GM18507 (cell line): ENCODE measurements around the gene KRT17.
"Not testable (repeated sequence)": the region's sequence is repeated elsewhere in the genome, so short reads cannot be mapped to it uniquely, and the experiment has no call there.

Experiments used
- DNase-seq: peaks from one replicate; pipeline ENCODE4 v3.0.0; 2011; ENCODE audit warnings: low read depth; ENCODE audit not compliant: insufficient read length; ENCODE audit errors: extremely low spot score
- FAIRE-seq: peaks from 2 replicates; lab custom pipeline; 2011; peaks lifted over from hg19 to GRCh38; lab: Jason Lieb, UNC

Gene KRT17

DNA sequence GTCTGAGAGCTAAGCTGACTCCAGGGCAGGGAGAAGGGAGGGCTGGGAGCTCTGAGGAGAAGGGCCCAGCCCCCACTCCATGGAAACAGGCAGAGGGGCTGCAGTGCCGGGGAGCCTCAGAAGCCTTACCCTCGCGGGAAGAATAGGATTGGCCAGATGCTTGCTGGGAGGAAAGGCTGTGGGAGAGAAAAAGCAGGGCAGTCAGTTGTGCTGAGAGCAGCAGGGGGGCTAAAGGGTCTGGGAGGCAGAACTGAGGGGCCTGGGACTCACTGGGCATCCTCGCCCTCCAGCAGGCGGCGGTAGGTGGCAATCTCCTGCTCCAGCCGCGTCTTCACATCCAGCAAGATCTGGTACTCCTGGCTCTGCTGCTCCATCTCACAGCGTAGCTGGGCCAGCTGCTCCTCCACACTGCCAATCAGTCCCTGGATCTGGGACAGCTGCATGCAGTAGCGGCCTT, 14.3 kb downstream of the KRT17 start:
- not testable (repeated sequence) for FAIRE-seq, DNase-seq

DNA sequence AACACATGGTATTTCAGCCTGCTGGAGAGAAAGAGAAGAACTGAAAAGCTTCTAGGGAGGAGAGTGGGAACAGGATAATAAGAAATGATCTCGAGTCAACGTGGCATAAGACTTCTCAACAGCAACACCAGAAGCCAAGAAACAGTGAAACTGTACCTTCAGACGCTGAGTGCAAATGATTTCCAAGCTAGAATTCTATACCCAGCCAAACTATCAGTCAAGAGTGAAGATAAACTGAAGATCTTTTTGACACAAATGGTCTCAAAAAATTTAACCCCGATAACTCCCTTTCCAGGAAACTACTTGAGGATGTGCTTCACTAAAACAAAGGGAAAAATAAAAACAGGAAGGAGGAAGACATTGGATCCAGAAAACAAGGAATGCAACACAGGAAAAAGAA, 17.4 kb downstream of the KRT17 start:
- FAIRE-seq, DNase-seq: not testable (repeated sequence)

DNA sequence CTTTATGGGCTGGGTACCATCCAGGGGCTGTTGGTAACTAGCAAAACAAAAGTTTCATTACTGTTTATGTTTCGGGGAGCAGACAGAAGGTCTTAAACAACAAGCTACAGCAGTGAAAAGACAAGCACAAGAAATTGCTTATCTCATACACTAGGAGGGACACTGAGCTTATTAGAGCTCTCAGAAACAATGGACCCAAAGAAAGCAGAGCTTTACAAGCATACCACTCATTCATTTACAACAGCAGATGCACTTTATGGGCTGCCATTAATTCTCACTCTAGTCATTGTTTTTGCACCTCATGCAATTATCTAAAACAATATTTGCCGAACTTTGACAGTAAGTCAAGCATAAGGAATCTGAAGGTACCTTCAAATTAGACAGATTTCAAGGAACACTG, 21.9 kb downstream of the KRT17 start:
- FAIRE-seq (no peak), DNase-seq (no peak)

DNA sequence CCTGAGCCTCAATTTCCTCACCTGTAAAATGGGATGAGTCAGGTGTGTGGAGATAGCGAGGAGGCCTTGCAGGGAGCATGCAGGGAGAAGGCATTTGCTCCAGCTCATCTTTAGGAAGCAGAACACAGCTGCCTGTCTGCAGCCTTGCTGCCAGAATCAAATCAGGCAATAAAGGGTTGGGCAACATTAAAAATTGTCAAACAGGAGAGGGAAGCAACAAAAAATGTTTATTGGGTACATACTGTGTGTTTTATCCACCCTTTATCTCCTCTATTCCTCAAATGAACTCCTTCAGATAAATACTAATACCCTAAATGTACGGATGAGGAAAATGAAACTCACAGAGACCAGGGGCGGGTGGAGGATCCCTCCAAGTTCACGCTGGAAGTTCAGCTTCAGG, 24.1 kb downstream of the KRT17 start:
- no peak for FAIRE-seq
- no peak for DNase-seq

DNA sequence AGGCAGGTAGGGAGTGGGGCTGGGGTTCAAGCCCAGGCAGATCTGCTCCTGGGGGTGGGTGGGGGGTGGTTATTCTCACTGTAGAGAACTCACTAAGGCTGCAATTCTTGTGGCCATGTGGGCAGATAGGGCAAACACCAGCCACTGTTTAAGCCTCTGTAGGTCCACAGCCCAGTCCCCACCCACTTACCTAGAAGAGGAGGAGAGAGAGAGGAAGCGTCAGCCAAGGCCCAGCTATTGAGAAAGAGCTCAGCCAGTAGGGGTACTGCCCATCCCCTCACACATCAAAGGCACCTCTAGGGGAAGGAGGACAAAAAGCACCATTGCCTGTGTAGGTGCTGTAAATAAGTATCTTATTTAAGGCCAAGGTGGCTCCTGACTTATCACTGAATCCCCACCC, 24.7 kb downstream of the KRT17 start:
- DNase-seq, result no peak
- no peak for FAIRE-seq

DNA sequence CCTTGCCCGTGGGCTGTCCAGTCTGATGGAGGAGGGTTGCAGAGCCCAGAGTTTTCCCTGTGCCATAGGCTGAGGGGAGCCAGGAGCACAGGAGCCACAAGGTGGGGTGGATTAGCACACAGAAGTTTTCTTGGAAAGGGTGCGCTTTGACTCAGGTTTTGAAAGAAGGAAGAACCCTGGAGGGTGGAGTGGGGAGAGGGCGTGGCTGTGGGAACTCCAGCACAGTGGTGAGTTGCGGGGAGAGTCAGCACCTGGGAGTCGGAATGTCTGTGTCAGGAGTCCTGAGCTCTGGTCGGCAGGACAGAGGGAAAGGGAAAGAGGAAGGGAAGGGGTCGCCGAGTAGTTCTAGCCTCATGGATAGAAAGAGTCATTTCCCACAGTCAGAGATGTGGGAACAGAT, 28.8 kb downstream of the KRT17 start:
- FAIRE-seq (no peak), DNase-seq (no peak)

DNA sequence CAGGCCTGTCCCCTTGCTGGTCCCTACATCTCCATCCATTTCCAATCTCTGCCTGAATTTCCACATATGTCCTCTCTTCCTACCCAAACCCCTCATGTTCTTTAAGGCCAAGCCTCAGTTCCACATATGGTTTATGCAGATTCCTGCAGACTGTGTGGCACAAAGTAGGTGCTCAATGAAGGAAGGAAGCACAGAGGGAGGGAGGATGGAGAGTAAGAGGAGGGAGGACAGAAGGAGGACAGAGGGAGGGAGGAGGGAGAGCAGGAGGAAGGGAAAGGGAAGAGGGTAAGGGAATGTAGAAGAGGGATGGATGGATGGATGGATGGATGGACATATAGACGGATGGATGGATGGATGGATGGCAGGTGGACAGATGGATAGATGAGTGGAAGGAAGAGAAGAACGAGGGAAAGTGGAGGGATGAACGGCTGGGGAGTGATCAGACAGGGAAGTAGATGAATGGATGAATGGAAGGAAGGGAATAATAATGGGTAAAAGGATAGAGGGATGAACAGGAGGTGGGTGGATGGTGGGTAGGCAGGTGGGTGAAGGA, 29.9 kb downstream of the KRT17 start:
- DNase-seq, result no peak
- no peak for FAIRE-seq

DNA sequence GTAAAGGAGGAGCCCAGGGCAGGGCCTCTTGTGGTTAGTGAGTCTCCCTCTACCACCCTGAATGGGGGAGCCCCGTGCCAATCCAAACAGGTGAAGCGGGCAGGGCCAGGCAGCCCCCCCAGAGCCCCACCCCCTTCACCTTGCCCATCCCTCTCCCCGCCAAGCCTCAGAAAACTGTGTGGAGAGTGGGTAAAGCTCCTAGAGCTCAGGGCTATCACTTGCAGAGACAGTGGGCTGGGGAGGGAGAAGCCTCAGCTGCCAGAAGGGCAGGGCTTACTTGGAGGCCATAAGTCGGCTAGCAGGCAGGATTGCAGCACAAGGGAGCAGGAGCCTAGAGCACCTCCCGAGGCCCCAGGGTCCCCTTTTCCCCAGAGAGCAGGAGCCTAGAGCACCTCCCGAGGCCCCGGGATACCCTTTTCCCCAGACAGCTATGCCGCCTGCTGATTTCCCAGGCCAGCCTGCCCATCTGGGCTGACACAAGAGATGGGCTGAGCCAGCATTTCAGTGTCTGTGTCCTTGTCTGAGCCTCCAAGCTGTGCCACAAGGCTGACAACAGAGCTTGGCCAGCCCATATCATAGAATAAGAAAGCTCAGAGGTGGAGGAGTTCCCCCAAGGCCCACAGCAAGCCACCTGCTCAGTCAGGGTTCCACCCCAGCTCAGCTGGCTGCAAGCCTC, 30.9 kb downstream of the KRT17 start:
- DNase-seq (no peak), FAIRE-seq (no peak)

DNA sequence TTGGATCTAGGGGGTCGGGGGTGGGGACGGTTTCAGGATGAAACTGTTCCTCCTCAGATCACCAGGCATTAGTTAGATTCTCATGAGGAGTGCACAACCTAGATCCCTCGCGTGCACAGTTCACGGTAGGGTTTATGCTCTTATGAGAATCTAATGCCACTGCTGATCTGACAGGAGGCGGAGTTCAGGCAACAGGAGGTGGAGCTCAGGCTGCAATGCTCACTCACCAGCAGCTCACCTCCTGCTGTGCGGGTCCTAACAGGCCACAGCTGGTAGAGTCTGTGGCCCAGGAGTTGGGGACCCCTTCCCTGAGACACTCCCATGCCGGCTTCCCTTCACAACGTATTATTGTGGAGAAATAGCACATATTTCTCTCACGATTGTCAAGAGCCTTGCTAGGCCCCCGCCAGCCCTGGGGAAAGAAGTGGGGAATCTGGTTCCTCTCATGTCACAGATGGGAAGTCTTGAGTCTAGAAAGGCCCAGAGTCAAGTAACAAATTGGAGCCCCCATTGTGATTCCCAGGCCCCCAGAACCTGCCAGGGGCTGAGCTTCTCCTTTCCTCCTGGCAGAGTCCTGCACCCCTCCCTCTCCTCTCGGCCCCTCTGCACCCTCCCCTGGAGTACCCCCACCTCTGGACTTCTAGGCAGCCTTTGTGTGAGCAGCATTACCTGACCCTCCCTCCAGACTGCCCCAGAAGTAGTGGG, 31.6 kb downstream of the KRT17 start:
- FAIRE-seq (no peak), DNase-seq (no peak)

DNA sequence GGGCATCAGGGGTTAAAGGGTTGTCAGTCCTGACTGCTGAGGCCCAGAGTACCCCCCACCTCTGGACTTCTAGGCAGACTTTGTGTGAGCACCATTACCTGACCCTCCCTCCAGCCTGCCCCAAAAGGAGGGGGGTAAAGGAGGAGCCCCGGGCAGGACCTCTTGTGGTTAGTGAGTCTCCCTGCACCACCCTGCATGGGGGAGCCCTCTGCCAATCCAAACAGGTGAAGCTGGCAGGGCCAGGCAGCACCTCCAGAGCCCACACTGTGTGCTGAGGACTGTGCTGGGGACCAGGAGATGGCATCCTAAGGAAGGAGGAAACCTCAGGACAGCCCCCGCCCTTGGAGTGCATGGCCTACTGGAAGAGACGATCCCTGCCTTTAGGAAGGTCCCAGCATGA, 35.1 kb downstream of the KRT17 start:
- FAIRE-seq, result no peak
- no peak for DNase-seq

DNA sequence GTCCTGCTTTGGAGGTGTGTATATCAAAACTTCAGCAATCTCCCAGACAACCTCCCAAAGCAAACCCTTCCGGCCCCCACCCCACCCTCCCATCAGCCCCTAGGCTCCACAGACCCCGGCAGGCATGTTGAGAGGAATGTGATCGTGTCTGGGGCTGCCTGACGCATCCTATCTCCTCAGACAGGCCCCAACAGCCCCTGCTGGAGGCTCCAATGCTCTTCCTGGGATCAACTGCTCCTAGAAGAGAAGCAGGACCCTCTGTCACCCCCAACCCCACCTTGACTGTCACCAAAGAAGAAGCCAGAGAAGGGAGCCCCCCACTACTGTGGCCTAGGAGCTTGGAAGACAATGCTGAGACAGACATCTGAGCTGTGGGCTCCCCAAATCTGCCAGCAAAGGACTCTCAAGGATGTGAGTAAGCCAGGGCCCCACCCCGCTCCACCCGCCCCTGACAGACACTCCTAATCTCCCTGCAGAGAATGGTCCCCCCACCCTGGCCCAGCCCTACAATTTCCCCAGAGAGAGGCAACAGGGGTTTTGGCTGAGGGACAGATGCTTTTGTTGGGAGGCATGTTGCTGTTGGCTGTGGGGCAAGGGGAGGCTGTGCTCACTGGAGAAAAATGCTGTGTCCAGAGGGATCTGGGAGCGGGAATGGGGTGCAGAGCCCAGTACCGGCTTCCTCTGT, 36.1 kb downstream of the KRT17 start:
- FAIRE-seq, result no peak
- DNase-seq, result no peak

DNA sequence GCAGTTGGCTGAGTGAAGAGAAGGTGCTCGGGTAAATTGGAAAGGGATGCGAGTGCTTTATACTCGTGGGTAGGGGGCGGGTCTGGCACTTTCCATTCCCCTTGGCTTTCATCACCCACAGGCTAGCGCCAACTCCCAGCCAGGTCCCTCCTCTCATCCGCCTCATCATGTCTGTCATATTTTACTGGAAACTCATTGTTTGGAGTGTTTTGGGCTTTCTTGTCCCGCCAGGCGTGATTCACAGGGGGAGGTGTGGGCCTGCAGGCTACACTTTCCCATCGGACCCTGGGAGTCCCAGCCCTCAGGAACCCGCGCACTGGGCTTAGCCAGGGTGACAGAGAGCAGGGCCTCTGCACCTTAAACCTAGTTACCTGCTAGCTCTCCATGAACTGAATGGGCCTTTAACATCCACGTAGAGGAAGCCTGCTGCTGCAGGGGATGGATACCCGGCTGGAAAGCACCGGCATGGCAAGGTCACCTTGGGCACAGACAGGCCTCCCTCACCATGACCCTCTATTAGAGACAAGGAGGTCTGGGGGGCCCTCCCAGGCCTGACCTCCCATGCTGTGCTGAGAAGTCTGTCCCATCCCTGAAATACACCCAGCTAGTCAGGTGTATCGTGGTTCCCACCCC, 37.4 kb downstream of the KRT17 start, which contains the start of gene KRT14:
TSS of gene KRT14 (minus strand) at position 33 of the 633 bp plus-strand sequence. CDS start 61 bp downstream, outside the sequence.
- FAIRE-seq, result no peak
- DNase-seq, result no peak

DNA sequence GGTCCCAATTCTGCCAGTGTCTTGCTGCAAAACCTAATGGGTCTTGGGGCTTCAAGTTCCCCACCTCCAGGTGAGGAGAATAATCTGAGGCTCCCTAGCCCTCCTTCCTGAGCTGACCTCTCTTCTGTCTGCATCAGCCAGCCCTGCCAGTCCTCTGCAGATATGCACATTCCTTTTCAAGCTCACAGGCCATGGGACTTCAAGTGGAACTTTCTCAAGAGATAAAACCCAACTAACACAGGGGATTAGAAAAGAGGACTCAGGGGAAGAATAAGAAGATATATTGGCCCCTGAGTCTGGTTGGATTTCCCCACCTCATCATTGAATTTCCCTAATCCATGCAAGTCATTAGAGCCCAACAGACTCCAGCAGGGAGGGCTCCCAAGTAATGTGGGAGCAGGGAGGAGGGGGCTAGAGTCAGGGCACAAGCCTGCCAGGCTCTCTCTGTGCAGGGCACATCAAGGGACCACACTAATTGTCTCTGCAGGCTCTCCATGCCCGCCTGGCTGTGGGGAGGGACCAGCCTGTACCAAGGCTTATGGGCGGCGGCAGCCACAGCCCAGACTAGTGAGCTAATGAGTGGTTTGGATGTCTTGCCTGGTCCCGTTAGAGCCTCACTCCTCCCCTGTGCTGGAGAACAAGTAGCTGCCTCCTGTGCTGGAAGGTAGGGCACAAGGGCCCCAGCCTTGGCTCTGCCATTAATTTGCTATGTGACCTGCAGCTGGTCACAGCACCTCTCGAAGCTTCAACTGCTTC, 38.9 kb downstream of the KRT17 start:
- DNase-seq (no peak), FAIRE-seq (no peak)

DNA sequence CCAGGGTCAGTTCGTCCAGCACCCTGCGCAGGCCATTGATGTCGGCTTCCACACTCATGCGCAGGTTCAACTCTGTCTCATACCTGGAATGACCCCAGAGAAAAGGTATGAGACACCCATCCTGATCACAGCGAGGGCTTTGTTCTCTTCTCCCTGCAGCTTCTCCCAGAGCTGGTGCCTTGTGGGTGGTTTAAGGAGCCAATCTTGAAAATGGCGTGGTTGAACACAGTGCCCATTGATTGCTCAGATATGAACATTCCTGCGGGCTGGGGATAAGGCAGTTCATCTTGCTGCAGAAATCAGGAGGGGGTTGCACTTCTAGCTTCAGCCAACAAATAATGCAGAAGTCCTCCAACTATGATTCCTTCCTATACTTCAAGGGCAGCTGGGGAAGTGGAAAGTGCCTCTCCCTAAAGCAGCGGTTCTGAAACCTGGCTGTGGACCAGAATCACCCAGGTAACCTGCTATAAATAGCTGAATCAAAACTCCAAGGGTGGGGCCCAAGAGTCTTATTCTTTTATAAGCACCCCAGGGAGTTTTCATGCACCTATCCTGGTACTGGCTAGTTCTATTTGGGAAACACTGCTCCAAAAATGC, 39.9 kb downstream of the KRT17 start:
- FAIRE-seq, DNase-seq: not testable (repeated sequence)

DNA sequence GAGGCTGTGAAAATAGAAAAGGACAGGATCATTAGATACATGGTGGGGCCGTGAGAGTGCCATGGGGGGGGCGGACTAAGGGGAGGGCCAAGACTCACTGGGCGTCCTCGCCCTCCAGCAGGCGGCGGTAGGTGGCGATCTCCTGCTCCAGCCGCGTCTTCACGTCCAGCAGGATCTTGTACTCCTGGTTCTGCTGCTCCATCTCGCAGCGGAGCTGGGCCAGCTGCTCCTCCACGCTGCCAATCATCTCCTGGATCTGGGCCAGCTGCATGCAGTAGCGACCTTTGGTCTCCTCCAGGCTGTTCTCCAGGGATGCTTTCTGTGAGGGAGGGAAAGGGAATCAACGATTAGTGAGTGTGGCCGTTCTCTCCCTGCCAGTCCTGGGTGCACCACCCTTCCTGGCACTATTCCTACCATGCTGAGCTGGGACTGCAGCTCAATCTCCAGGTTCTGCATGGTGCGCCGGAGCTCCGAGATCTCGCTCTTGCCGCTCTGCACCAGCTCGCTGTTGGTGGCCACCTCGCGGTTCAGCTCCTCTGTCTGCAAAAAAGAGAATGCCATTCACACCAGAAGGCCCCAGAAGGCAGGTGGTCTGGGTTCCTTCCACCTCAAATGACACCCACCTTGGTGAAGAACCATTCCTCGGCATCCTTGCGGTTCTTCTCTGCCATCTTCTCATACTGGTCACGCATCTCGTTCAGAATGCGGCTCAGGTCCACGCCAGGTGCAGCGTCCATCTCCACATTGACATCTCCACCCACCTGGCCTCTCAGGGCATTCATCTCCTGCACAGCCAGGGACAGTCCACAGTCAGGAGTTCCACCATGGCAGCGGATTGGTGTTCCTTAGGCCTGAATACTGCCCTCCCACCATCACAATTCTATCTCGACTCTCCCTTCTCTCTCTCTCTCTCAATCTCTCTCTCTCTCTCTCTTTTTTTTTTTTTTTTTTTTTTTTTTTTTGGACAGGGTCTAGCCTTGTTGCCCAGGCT, 40.9 kb downstream of the KRT17 start:
- DNase-seq (no peak), FAIRE-seq (no peak)

DNA sequence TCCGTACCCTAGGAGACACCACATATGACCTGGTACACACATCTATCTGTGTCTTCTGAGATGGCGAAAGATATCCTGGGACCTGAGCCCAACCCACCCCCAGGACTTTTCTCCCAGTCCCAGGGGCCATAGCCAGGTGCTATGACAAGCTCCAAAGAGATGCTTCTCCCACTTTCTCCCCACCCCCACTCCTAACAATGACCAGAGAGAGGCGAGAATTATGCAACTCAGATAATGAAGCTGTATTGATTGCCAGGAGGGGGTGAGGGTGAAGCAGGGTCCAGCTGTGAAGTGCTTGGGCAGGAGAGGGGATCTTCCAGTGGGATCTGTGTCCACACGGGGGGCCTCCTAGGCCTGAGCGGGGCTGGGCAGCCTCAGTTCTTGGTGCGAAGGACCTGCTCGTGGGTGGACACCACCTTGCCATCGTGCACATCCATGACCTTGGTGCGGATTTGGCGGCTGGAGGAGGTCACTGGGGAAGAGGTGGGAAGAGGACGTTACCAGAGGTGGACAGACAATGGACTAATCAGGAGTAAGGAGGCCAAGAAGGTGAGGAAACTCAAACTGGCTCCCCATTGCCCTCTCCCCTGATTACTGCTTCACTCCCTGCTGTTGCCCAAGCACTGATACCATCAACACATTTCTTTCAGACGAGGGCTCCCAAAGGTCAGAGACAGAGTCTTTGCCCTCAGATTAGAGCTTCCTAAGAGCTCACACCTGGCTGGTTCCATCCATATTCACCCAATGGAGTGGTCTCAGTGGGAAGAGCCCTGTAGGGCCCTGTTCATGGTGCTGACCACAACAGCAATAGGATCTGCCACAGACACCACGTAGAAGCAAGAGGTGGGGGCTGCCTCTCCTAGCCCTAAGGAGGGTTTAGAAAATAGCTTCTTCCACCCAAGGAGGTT, 42.1 kb downstream of the KRT17 start:
- FAIRE-seq, DNase-seq: not testable (repeated sequence)
